Measurements from ENCODE around the gene RRP1. TPM values are rescaled to one million over a fixed set of nuclear protein-coding genes. Genes with fewer than 3 reads are reported as not detected.

RRP1 gene
- total and polyA plus RNA-seq, 9 of the 15 experiments (the other 6 are each of a cell fraction or from before 2014, with no cell fraction given) = 0.89 to 105 (median 51.6) TPM

- TF ChIP-seq, protein P1, sequence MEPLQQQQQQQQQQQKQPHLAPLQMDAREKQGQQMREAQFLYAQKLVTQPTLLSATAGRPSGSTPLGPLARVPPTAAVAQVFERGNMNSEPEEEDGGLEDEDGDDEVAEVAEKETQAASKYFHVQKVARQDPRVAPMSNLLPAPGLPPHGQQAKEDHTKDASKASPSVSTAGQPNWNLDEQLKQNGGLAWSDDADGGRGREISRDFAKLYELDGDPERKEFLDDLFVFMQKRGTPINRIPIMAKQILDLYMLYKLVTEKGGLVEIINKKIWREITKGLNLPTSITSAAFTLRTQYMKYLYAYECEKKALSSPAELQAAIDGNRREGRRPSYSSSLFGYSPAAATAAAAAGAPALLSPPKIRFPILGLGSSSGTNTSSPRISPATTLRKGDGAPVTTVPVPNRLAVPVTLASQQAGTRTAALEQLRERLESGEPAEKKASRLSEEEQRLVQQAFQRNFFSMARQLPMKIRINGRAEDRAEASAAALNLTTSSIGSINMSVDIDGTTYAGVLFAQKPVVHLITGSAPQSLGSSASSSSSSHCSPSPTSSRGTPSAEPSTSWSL (CRISPR knock-in tag; IDR thresholded peaks at IDR 0.05; ENCODE audit: borderline replicate concordance) = 0 out of 2 replicates have a peak, but pooled peaks have one; percentile 44
- TF ChIP-seq ZBTB40 (IDR thresholded peaks at IDR 0.05) (peak; percentile 27; the same call in 1 of the 2 replicates), ZBTB40 (CRISPR knock-in tag; IDR thresholded peaks at IDR 0.05) (no peak), NR2C2 (CRISPR knock-in tag; IDR thresholded peaks at IDR 0.05) (peak; percentile 81), NR2C2 (tag; IDR thresholded peaks at IDR 0.05) (peak; percentile 80), HIVEP1 (CRISPR knock-in tag; IDR thresholded peaks at IDR 0.05) (no peak), ZBTB17 (CRISPR knock-in tag; IDR thresholded peaks at IDR 0.05) (0 out of 2 replicates have a peak, but pooled peaks have one; percentile 45), ILF3 (IDR thresholded peaks at IDR 0.05; ENCODE audit: borderline replicate concordance) (peak; percentile 22; the same call in 1 of the 2 replicates), CXXC5 (CRISPR knock-in tag; IDR thresholded peaks at IDR 0.05) (peak; percentile 84), MYBL2 (IDR thresholded peaks at IDR 0.05; ENCODE audit: low read depth) (no peak), MYBL2 (CRISPR knock-in tag; IDR thresholded peaks at IDR 0.05; ENCODE audit: borderline replicate concordance) (no peak), KLF1 (tag; IDR thresholded peaks at IDR 0.05) (no peak)
- TF ChIP-seq, protein P2, sequence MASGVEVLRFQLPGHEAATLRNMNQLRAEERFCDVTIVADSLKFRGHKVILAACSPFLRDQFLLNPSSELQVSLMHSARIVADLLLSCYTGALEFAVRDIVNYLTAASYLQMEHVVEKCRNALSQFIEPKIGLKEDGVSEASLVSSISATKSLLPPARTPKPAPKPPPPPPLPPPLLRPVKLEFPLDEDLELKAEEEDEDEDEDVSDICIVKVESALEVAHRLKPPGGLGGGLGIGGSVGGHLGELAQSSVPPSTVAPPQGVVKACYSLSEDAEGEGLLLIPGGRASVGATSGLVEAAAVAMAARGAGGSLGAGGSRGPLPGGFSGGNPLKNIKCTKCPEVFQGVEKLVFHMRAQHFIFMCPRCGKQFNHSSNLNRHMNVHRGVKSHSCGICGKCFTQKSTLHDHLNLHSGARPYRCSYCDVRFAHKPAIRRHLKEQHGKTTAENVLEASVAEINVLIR (CRISPR knock-in tag; IDR thresholded peaks at IDR 0.05) = peak; percentile 100
- TF ChIP-seq, protein P3, sequence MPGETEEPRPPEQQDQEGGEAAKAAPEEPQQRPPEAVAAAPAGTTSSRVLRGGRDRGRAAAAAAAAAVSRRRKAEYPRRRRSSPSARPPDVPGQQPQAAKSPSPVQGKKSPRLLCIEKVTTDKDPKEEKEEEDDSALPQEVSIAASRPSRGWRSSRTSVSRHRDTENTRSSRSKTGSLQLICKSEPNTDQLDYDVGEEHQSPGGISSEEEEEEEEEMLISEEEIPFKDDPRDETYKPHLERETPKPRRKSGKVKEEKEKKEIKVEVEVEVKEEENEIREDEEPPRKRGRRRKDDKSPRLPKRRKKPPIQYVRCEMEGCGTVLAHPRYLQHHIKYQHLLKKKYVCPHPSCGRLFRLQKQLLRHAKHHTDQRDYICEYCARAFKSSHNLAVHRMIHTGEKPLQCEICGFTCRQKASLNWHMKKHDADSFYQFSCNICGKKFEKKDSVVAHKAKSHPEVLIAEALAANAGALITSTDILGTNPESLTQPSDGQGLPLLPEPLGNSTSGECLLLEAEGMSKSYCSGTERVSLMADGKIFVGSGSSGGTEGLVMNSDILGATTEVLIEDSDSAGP (CRISPR knock-in tag; IDR thresholded peaks at IDR 0.05) = no peak
Observed at GRCh38 chr21:43789276-43790009, at the start of gene RRP1 (continued).

Data from K562 (cell line).